Sigmoid colon (tissue), 7 donors: ENCODE measurements around the gene SAMD11. TPM values are rescaled to one million over a fixed set of nuclear protein-coding genes. Genes with fewer than 3 reads are reported as not detected.

Experiments used
- DNase-seq: peaks from one replicate; pipeline ENCODE4 v3.0.0-alpha.2; 2019
- H3K27ac ChIP-seq, 4 donors: fragments of 200-600 bp; sonication (generic); one replicate each; pipeline ENCODE4 v1.5.1; 2016 to 2019; ENCODE audit warnings: mild to moderate bottlenecking in 1 of 4
- H3K27me3 ChIP-seq, 3 donors: fragments of 200-600 bp; sonication (generic); one replicate each; pipeline ENCODE4 v1.5.1; 2019; ENCODE audit warnings: mild to moderate bottlenecking in 1 of 3
- H3K36me3 ChIP-seq, 4 donors: fragments of 200-600 bp; sonication (generic); one replicate each; pipeline ENCODE4 v1.5.1; 2016 to 2019
- H3K4me1 ChIP-seq, 4 donors: fragments of 200-600 bp; sonication (generic); one replicate each; pipeline ENCODE4 v1.5.1; 2017 to 2019
- H3K4me3 ChIP-seq, 4 donors: fragments of 200-600 bp; sonication (generic); one replicate each; pipeline ENCODE4 v1.5.1; 2017 to 2019; ENCODE audit warnings: mild to moderate bottlenecking in 2 of 4, moderate library complexity in 1 of 4
- H3K9me3 ChIP-seq, 4 donors: fragments of 200-600 bp in 3 of 4; sonication (generic) in 3 of 4; one replicate each; pipeline versions ENCODE4 v1.5.1 to v1.6.1; 2013 to 2019
- EP300 ChIP-seq, 4 donors: sonication (generic); formaldehyde crosslinking; IDR thresholded peaks; one replicate each; pipeline ENCODE4 v1.6.1; 2017; ENCODE audit warnings: antibody characterized with exemption in 4 of 4
- POLR2A ChIP-seq, 2 donors: fragments of 450-650 bp; IDR thresholded peaks; one replicate each; pipeline ENCODE4 v1.6.1; 2016; ENCODE audit warnings: antibody characterized with exemption in 2 of 2, mild to moderate bottlenecking in 2 of 2, moderate library complexity in 2 of 2
- POLR2AphosphoS5 ChIP-seq, 4 donors: sonication (generic); formaldehyde crosslinking; IDR thresholded peaks; one replicate each; pipeline ENCODE4 v1.6.1; 2017; ENCODE audit warnings: antibody characterized with exemption in 4 of 4
- WGBS, 2 donors: extraction: QIAGEN DNeasy Blood & Tissue Kit; methylation state at CpG; one replicate each; pipeline ENCODE4 v1.1.7; 2013; 5-methylcytosine and 5-hydroxymethylcytosine counted together
- intact Hi-C: fragments of 100-400 bp; cut with DNase I; formaldehyde crosslinking; loops from one replicate; pipeline ENCODE4 v1.15.1; 2023
- polyA plus RNA-seq, 3 donors: library from polyadenylated mRNA; stranded (reverse); fragments of 200-250 nt; gene quantifications; one replicate each; pipeline ENCODE4 v1.2.3, GENCODE V29; 2013
- total RNA-seq, 4 donors: library from RNA; depleted of rRNA; stranded (reverse); fragments of >200 nt; gene quantifications; one replicate each; pipeline ENCODE4 v1.1.0, GENCODE V29; 2016
- TF ChIP-seq, protein P1 (sequence below), 4 experiments: fragments of 450-650 bp in 3 of 4; fragments of 200-600 bp in 1 of 4; IDR thresholded peaks; one replicate each; pipeline ENCODE4 v1.5.1; 2016 to 2019; ENCODE audit warnings: antibody characterized with exemption in 4 of 4, mild to moderate bottlenecking in 3 of 4, moderate library complexity in 2 of 4
- donor health status: healthy with polysubstance abuse.
- donor health status: Bipolar disorder and iron deficiency.
- donor health status: healthy.

The SAMD11 gene
- total and polyA plus RNA-seq, 7 donors, result 0.60 to 4.9 (median 4.2) TPM

DNA sequence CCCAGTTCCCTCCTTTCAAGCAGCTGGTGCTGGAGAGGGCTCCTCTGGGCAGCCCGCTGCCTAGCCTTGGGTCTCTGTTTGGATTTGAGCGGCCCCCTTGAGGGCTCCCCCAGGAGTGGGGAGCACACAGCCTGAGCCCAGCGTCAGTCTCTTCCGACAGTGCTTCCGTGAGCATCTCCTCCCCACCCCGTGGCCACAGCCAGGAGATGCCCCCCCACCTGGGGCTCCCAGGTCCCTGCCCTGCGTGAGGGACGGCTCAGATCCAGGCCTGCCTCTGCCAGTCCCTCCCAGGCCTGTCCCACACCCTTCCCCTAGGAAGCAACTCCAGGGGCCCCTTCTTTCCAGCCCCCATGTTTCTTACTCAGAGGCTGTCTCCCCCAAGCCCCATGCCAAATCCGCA is 3.5 kb downstream of the SAMD11 start:
- no peak for DNase-seq
- Histone ChIP-seq H3K36me3 (no peaks in the 10 kb centered on the region), H3K4me3 (no peak overlapping the region), H3K9me3 (no peaks in the 10 kb centered on the region), H3K27me3 (peaks cover 26 to 77% (median 41%) of the 10 kb centered on the region in 3 donors), H3K4me1 (peaks cover 2 to 34% (median 29%) of the 10 kb centered on the region in 4 donors), H3K27ac (no peak overlapping the region)
- no peak for TF ChIP-seq POLR2AphosphoS5 (IDR thresholded peaks at IDR 0.05)
- no peak for TF ChIP-seq POLR2A (IDR thresholded peaks at IDR 0.05)
- no peak for TF ChIP-seq EP300 (IDR thresholded peaks at IDR 0.05)
- TF ChIP-seq, protein P1, sequence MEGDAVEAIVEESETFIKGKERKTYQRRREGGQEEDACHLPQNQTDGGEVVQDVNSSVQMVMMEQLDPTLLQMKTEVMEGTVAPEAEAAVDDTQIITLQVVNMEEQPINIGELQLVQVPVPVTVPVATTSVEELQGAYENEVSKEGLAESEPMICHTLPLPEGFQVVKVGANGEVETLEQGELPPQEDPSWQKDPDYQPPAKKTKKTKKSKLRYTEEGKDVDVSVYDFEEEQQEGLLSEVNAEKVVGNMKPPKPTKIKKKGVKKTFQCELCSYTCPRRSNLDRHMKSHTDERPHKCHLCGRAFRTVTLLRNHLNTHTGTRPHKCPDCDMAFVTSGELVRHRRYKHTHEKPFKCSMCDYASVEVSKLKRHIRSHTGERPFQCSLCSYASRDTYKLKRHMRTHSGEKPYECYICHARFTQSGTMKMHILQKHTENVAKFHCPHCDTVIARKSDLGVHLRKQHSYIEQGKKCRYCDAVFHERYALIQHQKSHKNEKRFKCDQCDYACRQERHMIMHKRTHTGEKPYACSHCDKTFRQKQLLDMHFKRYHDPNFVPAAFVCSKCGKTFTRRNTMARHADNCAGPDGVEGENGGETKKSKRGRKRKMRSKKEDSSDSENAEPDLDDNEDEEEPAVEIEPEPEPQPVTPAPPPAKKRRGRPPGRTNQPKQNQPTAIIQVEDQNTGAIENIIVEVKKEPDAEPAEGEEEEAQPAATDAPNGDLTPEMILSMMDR (IDR thresholded peaks at IDR 0.05), result no peak
- WGBS, 2 donors, result 23 to 72% methylated on average over 9 of the region's 9 CpGs
- intact Hi-C loops, result no loop called here

DNA sequence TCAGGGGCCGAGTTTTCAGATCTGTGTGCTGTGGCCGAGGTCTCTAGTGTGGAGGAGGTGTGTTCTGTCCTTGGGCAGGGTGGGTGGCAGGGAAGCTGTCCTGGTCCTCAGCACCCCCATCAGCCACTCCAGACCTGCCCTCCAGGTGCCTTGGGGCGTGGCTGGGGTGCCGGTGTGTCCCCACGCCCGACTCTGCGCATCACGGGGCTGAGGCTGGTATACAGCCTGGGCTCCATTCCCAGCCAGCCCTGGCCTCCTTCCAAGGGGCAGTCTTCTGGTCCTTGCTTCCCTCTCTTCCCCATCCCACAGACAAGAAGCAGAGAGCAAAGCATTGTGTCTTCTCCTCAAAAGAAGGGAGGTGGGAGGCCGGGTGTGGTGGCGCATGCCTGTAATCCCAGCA is 4.0 kb downstream of the SAMD11 start:
- DNase-seq, result no peak
- 31 to 72% methylated on average over 10 of the region's 10 CpGs for WGBS, 2 donors
- Histone ChIP-seq H3K27me3 (peaks cover 26 to 76% (median 41%) of the 10 kb centered on the region in 3 donors), H3K9me3 (no peaks in the 10 kb centered on the region), H3K27ac (no peak overlapping the region), H3K4me1 (peaks cover 2 to 32% (median 29%) of the 10 kb centered on the region in 4 donors), H3K4me3 (no peak overlapping the region), H3K36me3 (no peaks in the 10 kb centered on the region)
- intact Hi-C loops, result no loop called here
- no peak for TF ChIP-seq POLR2A (IDR thresholded peaks at IDR 0.05)

DNA sequence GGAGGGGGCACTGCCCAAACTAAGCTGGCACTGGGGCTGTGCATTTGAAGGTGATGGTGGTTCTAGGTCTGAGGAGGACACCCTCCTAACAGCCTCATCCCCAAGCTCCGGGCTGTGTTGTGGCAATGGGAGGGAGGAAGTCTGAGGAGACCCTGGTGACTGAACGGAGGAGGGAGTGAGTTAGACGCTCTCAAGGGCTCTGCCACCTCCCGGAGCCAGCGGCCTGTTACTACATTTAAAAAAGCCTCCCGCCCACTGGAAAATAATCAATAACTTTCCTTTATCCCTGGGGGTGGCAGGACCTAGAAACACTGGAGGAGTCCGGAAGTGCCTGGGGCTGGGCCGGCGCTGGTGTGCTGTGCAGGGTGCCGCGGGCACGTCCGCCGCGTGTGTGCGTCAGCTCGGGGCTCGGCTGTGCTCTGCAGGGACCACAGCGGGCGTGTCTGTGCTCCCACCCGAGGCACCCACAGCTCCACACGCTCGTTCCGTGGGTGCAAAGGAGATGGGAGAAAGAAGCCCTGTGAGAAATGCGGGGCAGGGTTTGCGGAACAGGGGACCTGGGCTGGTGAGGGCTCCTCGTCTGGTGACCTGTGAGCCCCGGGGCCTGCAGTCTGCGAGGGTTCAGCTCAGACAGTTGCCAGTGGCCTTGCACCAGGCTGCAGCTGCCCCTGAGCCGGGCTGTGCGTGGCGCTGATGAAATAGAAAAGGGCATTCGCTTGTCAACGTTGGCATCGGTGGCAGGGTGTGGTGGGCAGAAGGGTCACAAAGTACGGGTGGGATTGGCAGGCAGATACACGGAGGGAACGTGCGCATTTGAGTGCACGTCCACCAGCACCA is 5.3 kb downstream of the SAMD11 start:
- DNase-seq, result no peak
- Histone ChIP-seq H3K27ac (no peak overlapping the region), H3K9me3 (no peaks in the 10 kb centered on the region), H3K27me3 (peaks cover 26 to 76% (median 45%) of the 10 kb centered on the region in 3 donors), H3K4me3 (no peak overlapping the region), H3K36me3 (no peaks in the 10 kb centered on the region), H3K4me1 (peaks cover 2 to 21% (median 19%) of the 10 kb centered on the region in 4 donors)
- intact Hi-C loops, result no loop called here
- TF ChIP-seq, protein P1 (IDR thresholded peaks at IDR 0.05), result no peak
- WGBS, 2 donors, result 31 to 78% methylated on average over 40 of the region's 40 CpGs

DNA sequence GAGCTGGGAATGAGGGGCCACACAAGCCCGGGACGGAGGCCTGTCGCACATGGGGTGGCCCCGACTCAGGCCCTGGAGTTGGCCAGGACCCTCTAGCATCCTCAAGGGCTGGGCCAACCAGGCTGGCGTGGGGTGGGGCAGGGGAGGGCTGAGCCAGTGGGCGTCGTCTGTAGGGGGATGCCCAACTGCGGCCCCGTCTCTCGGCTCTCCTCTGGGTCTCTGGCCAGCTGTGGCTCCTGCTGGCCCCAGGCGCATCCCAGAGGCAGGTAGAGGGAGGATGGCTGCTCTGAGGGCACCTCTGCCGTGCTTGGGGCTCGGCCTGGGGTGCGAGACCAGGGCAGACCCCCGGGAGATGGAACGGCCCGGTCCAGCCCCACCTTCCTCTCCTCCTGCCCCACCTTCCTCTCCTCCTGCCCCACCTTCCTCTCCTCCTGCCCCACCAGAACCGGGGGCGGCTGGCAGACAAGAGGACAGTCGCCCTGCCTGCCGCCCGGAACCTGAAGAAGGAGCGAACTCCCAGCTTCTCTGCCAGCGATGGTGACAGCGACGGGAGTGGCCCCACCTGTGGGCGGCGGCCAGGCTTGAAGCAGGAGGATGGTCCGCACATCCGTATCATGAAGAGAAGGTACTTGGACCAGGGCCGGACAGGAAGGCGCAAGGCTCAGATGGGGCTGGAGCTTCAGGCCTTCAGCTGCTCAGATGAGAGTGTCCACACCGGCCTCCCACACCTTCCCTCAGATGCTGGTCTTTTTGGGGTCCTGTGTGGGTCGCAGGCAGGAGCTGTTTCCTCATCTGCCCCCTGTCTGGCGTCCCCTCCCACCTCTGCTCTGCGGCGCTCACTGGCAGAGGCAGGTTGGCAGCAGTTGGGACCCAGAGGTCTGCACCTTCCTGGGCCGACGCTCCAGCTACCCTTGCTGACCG is 6.2 kb downstream of the SAMD11 start:
- H3K4me1 ChIP-seq, result peaks cover 0 to 12% (median 11%) of the 10 kb centered on the region in 4 donors
- no peak overlapping the region for H3K27ac ChIP-seq
- intact Hi-C loops, result no loop called here
- TF ChIP-seq POLR2AphosphoS5 (IDR thresholded peaks at IDR 0.05) (no peak), EP300 (IDR thresholded peaks at IDR 0.05) (no peak), POLR2A (IDR thresholded peaks at IDR 0.05) (no peak)
- TF ChIP-seq, protein P1 (IDR thresholded peaks at IDR 0.05), result no peak
- no peaks in the 10 kb centered on the region for H3K9me3 ChIP-seq
- H3K36me3 ChIP-seq, result no peaks in the 10 kb centered on the region
- WGBS, 2 donors, result 52 to 84% methylated on average over 40 of the region's 40 CpGs
- no peak for DNase-seq
- no peak overlapping the region for H3K4me3 ChIP-seq
- H3K27me3 ChIP-seq, result peaks cover 21 to 69% (median 42%) of the 10 kb centered on the region in 3 donors

DNA sequence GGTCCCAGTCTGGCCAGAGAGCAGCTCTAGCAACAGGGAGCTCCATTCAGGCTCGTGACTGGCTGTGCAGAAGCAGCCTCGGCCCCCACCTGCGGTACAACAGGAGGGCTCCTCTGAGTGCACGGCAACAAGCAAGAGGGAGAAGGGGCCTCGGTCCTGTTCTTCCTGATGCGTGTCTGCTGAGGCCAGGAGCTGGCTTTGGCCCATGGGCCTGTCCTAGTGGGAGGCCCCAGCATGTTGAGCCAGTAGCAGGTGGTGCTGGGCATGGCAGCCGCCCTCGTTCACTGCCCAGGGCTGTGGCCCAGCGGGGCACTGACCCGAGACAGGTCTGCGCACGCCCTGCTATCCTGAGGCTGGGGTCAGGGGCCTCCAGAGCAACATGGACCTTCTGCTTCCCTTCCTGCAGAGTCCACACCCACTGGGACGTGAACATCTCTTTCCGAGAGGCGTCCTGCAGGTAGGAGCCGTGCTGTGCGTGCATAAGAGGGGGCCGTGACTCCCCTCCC is 7.0 kb downstream of the SAMD11 start:
- no peak for DNase-seq
- intact Hi-C loops, result no loop called here
- 39 to 74% methylated on average over 18 of the region's 18 CpGs for WGBS, 2 donors
- H3K27me3 ChIP-seq, result peaks cover 23 to 69% (median 44%) of the 10 kb centered on the region in 3 donors
- no peaks in the 10 kb centered on the region for H3K9me3 ChIP-seq
- H3K36me3 ChIP-seq, result no peaks in the 10 kb centered on the region
- H3K4me1 ChIP-seq, result peaks cover 0 to 11% (median 9%) of the 10 kb centered on the region in 4 donors
- H3K4me3 ChIP-seq, result no peak overlapping the region
- TF ChIP-seq POLR2A (IDR thresholded peaks at IDR 0.05) (no peak), EP300 (IDR thresholded peaks at IDR 0.05) (no peak), POLR2AphosphoS5 (IDR thresholded peaks at IDR 0.05) (no peak)
- TF ChIP-seq, protein P1 (IDR thresholded peaks at IDR 0.05), result no peak
- no peak overlapping the region for H3K27ac ChIP-seq
